WTC11 (cell line): ENCODE results near the gene ZCCHC24. TPM values are rescaled to one million over a fixed set of nuclear protein-coding genes. Genes with fewer than 3 reads are reported as not detected.

ENCODE experiments used
- ATAC-seq: fragments of 200-7000 bp; cut with Tn5 transposase; 2 replicates; pipeline ENCODE4 v1.10.0; 2021; ENCODE audit warnings: mild to moderate bottlenecking, moderate library complexity
- CTCF ChIA-PET: fragments of 300-600 bp; sonication (Branson Sonifier 250); formaldehyde crosslinking; loops from one replicate; lab custom pipeline; 2021; ENCODE audit warnings: antibody characterized with exemption; lab: Charles Lee
- POLR2A ChIA-PET: fragments of 350-600 bp; sonication (Branson Sonifier 250); formaldehyde crosslinking; loops from one replicate; lab custom pipeline; 2021; ENCODE audit warnings: antibody characterized with exemption; lab: Charles Lee
- DNase-seq: peaks from one replicate; pipeline ENCODE4 v3.0.0; 2021; ENCODE audit warnings: low spot score
- H3K27ac Mint-ChIP-seq: 2 replicates; pipeline ENCODE4 v1.8.0; 2021; ENCODE audit warnings: mixed read lengths
- H3K27me3 Mint-ChIP-seq: 2 replicates; pipeline ENCODE4 v1.8.0; 2021; ENCODE audit warnings: low read depth, mild to moderate bottlenecking, moderate library complexity, mixed read lengths
- H3K36me3 Mint-ChIP-seq: 2 replicates; pipeline ENCODE4 v1.8.0; 2021; ENCODE audit warnings: mixed read lengths
- H3K4me1 Mint-ChIP-seq: 2 replicates; pipeline ENCODE4 v1.8.0; 2022; ENCODE audit warnings: mixed read lengths
- H3K4me3 Mint-ChIP-seq: 2 replicates; pipeline ENCODE4 v1.8.0; 2021; ENCODE audit warnings: mild to moderate bottlenecking, moderate library complexity, mixed read lengths
- H3K9me3 Mint-ChIP-seq: 2 replicates; pipeline ENCODE4 v1.8.0; 2021; ENCODE audit warnings: mixed read lengths
- ARID4B ChIP-seq: sonication (generic); formaldehyde crosslinking; IDR thresholded peaks from 2 replicates; pipeline ENCODE4 v1.8.0; 2023; ENCODE audit warnings: missing genetic modification reagents, mild to moderate bottlenecking, borderline replicate concordance
- GABPB1 ChIP-seq: sonication (generic); formaldehyde crosslinking; IDR thresholded peaks from 2 replicates; pipeline ENCODE4 v1.8.1; 2023; ENCODE audit warnings: mild to moderate bottlenecking, missing genetic modification reagents
- HMGA2 ChIP-seq: fragments of 250-450 bp; sonication (Bioruptor Pico); IDR thresholded peaks from 2 replicates; pipeline ENCODE4 v1.4.0; 2021; ENCODE audit warnings: mild to moderate bottlenecking, moderate library complexity
- JUN ChIP-seq: sonication (generic); formaldehyde crosslinking; IDR thresholded peaks from 2 replicates; pipeline ENCODE4 v1.8.0; 2023; ENCODE audit warnings: mild to moderate bottlenecking, missing genetic modification reagents
- PRDM15 ChIP-seq: sonication (generic); formaldehyde crosslinking; IDR thresholded peaks from 2 replicates; pipeline ENCODE4 v1.8.0; 2022; ENCODE audit warnings: missing genetic modification reagents
- SMAD3 ChIP-seq: sonication (generic); formaldehyde crosslinking; IDR thresholded peaks from 2 replicates; pipeline ENCODE4 v1.8.0; 2022; ENCODE audit warnings: missing genetic modification reagents, mild to moderate bottlenecking, borderline replicate concordance
- SMAD4 ChIP-seq: sonication (generic); formaldehyde crosslinking; IDR thresholded peaks from 2 replicates; pipeline ENCODE4 v1.8.0; 2022; ENCODE audit warnings: mild to moderate bottlenecking, missing genetic modification reagents
- ZMAT4 ChIP-seq: fragments of 250-450 bp; sonication (Bioruptor Pico); IDR thresholded peaks from 2 replicates; pipeline ENCODE4 v1.9.0; 2021; ENCODE audit warnings: mild to moderate bottlenecking
- ZNF232 ChIP-seq: sonication (generic); formaldehyde crosslinking; IDR thresholded peaks from 2 replicates; pipeline ENCODE4 v1.8.0; 2022; ENCODE audit warnings: mild to moderate bottlenecking, missing genetic modification reagents
- ZNF425 ChIP-seq: fragments of 250-450 bp; sonication (Bioruptor Pico); conservative IDR thresholded peaks from 2 replicates; pipeline ENCODE4 v1.9.0; 2021; ENCODE audit warnings: mild to moderate bottlenecking
- total RNA-seq: library from RNA; stranded (reverse); gene quantifications from 3 replicates; pipeline ENCODE4 v1.2.3, GENCODE V29; 2021
- TF ChIP-seq, protein P1 (sequence below): sonication (generic); formaldehyde crosslinking; IDR thresholded peaks from 2 replicates; pipeline ENCODE4 v1.8.0; 2022; ENCODE audit warnings: mild to moderate bottlenecking, missing genetic modification reagents
- TF ChIP-seq, protein P2 (sequence below): sonication (generic); formaldehyde crosslinking; IDR thresholded peaks from 2 replicates; pipeline ENCODE4 v1.8.0; 2022; ENCODE audit warnings: mild to moderate bottlenecking, missing genetic modification reagents

ZCCHC24 gene
- total RNA-seq, 1 experiment from 2014 or later: 7.7 TPM

GRCh38 chr10:79458483-79458882 lies 13.1 kb upstream of the ZCCHC24 start (continued):
- TF ChIP-seq SMAD3: no peak
- no peak for TF ChIP-seq JUN (CRISPR knock-in tag)
- TF ChIP-seq SMAD4 (CRISPR knock-in tag): no peak
- TF ChIP-seq ZNF232: no peak
- no peak for TF ChIP-seq HMGA2 (CRISPR knock-in tag)
- TF ChIP-seq PRDM15 (CRISPR knock-in tag): no peak
- TF ChIP-seq ARID4B: no peak
- TF ChIP-seq, protein P1, sequence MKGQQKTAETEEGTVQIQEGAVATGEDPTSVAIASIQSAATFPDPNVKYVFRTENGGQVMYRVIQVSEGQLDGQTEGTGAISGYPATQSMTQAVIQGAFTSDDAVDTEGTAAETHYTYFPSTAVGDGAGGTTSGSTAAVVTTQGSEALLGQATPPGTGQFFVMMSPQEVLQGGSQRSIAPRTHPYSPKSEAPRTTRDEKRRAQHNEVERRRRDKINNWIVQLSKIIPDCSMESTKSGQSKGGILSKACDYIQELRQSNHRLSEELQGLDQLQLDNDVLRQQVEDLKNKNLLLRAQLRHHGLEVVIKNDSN (CRISPR knock-in tag): no peak
- TF ChIP-seq ZMAT4: no peak
- TF ChIP-seq, protein P2, sequence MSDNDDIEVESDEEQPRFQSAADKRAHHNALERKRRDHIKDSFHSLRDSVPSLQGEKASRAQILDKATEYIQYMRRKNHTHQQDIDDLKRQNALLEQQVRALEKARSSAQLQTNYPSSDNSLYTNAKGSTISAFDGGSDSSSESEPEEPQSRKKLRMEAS (CRISPR knock-in tag): no peak

- peaks cover 19% of the 10 kb centered on the region for H3K27me3 Mint-ChIP-seq
- TF ChIP-seq, protein P1 (CRISPR knock-in tag): no peak
- TF ChIP-seq ZNF425 (no peak), GABPB1 (CRISPR knock-in tag) (no peak), SMAD4 (CRISPR knock-in tag) (no peak)
- ChIA-PET CTCF (interaction anchor here (0.6 to 4.2 kb wide), 3 partner anchors 11 to 84 kb away, joined by 3 to 18 read pairs (median 6); no protein-coding TSS in a partner anchor), POLR2A (no interaction called here)
- no peaks in the 10 kb centered on the region for H3K36me3 Mint-ChIP-seq
- H3K4me1 Mint-ChIP-seq: no peaks in the 10 kb centered on the region
- no peak overlapping the region for H3K4me3 Mint-ChIP-seq
- H3K9me3 Mint-ChIP-seq: peaks cover 3% of the 10 kb centered on the region; the same call in 1 of the 2 replicates
- no peak overlapping the region for H3K27ac Mint-ChIP-seq
- ATAC-seq (no peak), DNase-seq (no peak)
Observed at GRCh38 chr10:79457256-79457785, 11.9 kb upstream of the ZCCHC24 start.
